Left lung (tissue), 10 donors: ENCODE measurements around the gene PDE1A. TPM values are rescaled to one million over a fixed set of nuclear protein-coding genes. Genes with fewer than 3 reads are reported as not detected.

Experiments used
- ATAC-seq: fragments of 200-7000 bp; cut with Tn5 transposase; one replicate; pipeline ENCODE4 v1.9.1; 2020; ENCODE audit warnings: moderate library complexity
- DNase-seq, 4 donors: peaks; one replicate each; pipeline ENCODE4 v3.0.0-alpha.2; 2013 to 2020
- H3K27ac ChIP-seq, 2 donors: fragments of 200-600 bp; sonication (generic) in 1 of 2; one replicate each; pipeline versions ENCODE4 v1.5.0 to v1.8.0; 2020 to 2021
- H3K27me3 ChIP-seq, 2 donors: fragments of 200-600 bp; sonication (generic) in 1 of 2; one replicate each; pipeline versions ENCODE4 v1.5.0 to v1.8.0; 2020 to 2021
- H3K36me3 ChIP-seq, 2 donors: fragments of 200-600 bp; sonication (generic) in 1 of 2; one replicate each; pipeline versions ENCODE4 v1.5.0 to v1.8.0; 2020 to 2021
- H3K4me1 ChIP-seq, 2 donors: fragments of 200-600 bp; one replicate each; pipeline ENCODE4 v1.8.0; 2021
- H3K4me3 ChIP-seq, 2 donors: fragments of 200-600 bp; sonication (generic) in 1 of 2; one replicate each; pipeline versions ENCODE4 v1.5.0 to v1.8.0; 2020 to 2021; ENCODE audit warnings: mild to moderate bottlenecking in 1 of 2
- H3K9me3 ChIP-seq, 2 donors: fragments of 200-600 bp; sonication (generic) in 1 of 2; one replicate each; pipeline versions ENCODE4 v1.5.0 to v1.8.0; 2020 to 2021
- CTCF ChIP-seq, 2 donors: fragments of 200-600 bp; sonication (generic) in 1 of 2; IDR thresholded peaks; one replicate each; pipeline versions ENCODE4 v1.5.0 to v1.8.0; 2021; ENCODE audit warnings: antibody characterized with exemption in 2 of 2
- intact Hi-C, 2 donors: fragments of 100-400 bp; cut with DNase I; formaldehyde crosslinking; loops; one replicate each; pipeline versions ENCODE4 v1.11.2 to v1.14.2; 2022
- polyA plus RNA-seq, 6 donors: library from polyadenylated mRNA; unstranded; fragments of 120-200 nt; gene quantifications; one replicate each; pipeline ENCODE4 v1.2.1, GENCODE V29; 2013; ENCODE audit not compliant: insufficient read length in 6 of 6
- total RNA-seq, 2 donors: library from RNA; stranded (reverse); fragmentation: NEBNext Ultra II Directional; extraction: Animal tissue kit (Norgen Biotek cat#: 25700); gene quantifications; one replicate each; pipeline ENCODE4 v1.2.1, GENCODE V29; 2021
- donor health status: DM: no; HTN: yes; CAD: no.
- donor health status: DM: no; HTN: no; CAD: no.

Gene PDE1A
- total and polyA plus RNA-seq, 8 donors: 4.6 to 16.3 (median 13.2) TPM

DNA sequence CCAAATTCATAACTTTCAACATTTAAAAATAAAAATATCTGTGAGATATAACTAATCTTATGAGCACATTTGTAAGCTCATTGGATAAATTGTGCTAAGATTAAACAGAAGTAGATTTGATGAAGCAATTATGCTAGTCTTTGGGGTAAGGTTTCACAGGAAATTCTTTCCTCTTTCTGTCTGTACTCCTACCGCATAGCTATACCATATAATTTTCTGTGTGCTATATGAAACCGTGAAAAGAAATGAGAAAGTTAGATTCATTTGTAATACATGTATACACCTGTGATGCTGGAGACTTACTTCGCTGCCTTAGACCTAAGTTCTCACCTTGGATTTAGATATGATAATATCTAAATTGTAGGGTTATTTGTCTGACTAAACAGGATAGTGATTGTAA lies 256.5 kb downstream of the PDE1A start:
- Histone ChIP-seq H3K27ac (no peak overlapping the region), H3K27me3 (no peaks in the 10 kb centered on the region), H3K4me3 (no peak overlapping the region), H3K9me3 (no peaks in the 10 kb centered on the region), H3K36me3 (no peaks in the 10 kb centered on the region), H3K4me1 (no peaks in the 10 kb centered on the region)
- DNase-seq: no peak
- intact Hi-C loops: no loop called here
- ATAC-seq: no peak
- no peak for TF ChIP-seq CTCF (IDR thresholded peaks at IDR 0.05)

GRCh38 chr2:182167882-182168281 lies 259.0 kb downstream of the PDE1A start:
- H3K9me3 ChIP-seq: no peaks in the 10 kb centered on the region
- DNase-seq (no peak), ATAC-seq (no peak)
- no peak overlapping the region for H3K4me3 ChIP-seq
- no peak for TF ChIP-seq CTCF (IDR thresholded peaks at IDR 0.05)
- no peaks in the 10 kb centered on the region for H3K27me3 ChIP-seq
- no peak overlapping the region for H3K27ac ChIP-seq
- H3K4me1 ChIP-seq: no peaks in the 10 kb centered on the region
- intact Hi-C loops: no loop called here
- H3K36me3 ChIP-seq: no peaks in the 10 kb centered on the region

DNA sequence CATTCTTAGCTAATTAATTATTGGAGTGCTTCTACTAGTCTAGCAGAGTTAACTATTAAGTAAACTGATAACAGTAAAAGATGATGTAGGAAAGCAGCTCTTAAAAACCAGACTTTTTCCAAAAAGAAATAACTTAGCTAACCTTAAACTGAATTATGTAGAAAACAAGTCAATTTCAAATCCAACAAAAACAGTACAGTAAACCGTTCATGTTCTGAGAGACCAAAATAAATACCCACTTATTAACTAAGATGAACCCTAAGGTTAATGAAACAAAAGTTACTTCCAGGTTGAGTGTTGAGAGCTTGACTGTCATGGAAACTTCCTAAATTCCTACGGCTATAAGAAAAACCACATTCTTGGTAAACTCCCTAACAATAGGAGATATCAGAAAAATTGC lies 260.0 kb downstream of the PDE1A start:
- intact Hi-C loops: no loop called here
- TF ChIP-seq CTCF (IDR thresholded peaks at IDR 0.05): no peak
- DNase-seq (no peak), ATAC-seq (no peak)
- Histone ChIP-seq H3K27ac (no peak overlapping the region), H3K9me3 (no peaks in the 10 kb centered on the region), H3K36me3 (no peaks in the 10 kb centered on the region), H3K4me1 (no peaks in the 10 kb centered on the region), H3K4me3 (no peak overlapping the region), H3K27me3 (no peaks in the 10 kb centered on the region)

- H3K4me3 ChIP-seq: no peak overlapping the region
- H3K27ac ChIP-seq: no peak overlapping the region
- no peaks in the 10 kb centered on the region for H3K36me3 ChIP-seq
- DNase-seq (no peak), ATAC-seq (no peak)
- TF ChIP-seq CTCF (IDR thresholded peaks at IDR 0.05): no peak
- no peaks in the 10 kb centered on the region for H3K27me3 ChIP-seq
- no peaks in the 10 kb centered on the region for H3K4me1 ChIP-seq
- intact Hi-C loops: no loop called here
- H3K9me3 ChIP-seq: no peaks in the 10 kb centered on the region
Measured at GRCh38 chr2:182166406-182166805, 260.4 kb downstream of the PDE1A start.

DNA sequence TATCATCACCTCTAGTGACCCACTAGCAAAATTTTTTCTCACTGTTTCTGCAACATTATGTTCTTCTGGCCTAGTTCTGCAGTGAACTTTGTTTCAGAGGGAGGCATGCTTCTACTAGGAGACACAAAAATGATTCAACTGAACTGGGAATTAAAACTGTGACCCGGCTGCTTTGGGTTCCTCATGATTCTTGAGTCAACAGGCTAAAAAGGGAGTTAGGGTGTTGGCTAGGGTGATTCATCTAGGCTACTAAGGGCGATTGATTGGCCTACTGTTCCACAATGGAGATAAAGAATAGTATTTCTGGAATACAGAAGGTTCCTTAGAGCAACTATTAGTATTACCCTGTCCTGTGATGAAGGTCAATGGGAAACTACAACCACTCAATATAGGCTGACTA lies 261.6 kb downstream of the PDE1A start:
- ATAC-seq (no peak), DNase-seq (no peak)
- intact Hi-C loops: no loop called here
- H3K9me3 ChIP-seq: no peaks in the 10 kb centered on the region
- no peaks in the 10 kb centered on the region for H3K27me3 ChIP-seq
- no peaks in the 10 kb centered on the region for H3K4me1 ChIP-seq
- H3K27ac ChIP-seq: no peak overlapping the region
- no peak for TF ChIP-seq CTCF (IDR thresholded peaks at IDR 0.05)
- H3K36me3 ChIP-seq: no peaks in the 10 kb centered on the region
- no peak overlapping the region for H3K4me3 ChIP-seq
